Measurements from ENCODE around the gene CALD1. TPM values are rescaled to one million over a fixed set of nuclear protein-coding genes. Genes with fewer than 3 reads are reported as not detected.

The CALD1 gene
- total RNA-seq, 1 experiment from 2014 or later, result 22.1 TPM

DNA sequence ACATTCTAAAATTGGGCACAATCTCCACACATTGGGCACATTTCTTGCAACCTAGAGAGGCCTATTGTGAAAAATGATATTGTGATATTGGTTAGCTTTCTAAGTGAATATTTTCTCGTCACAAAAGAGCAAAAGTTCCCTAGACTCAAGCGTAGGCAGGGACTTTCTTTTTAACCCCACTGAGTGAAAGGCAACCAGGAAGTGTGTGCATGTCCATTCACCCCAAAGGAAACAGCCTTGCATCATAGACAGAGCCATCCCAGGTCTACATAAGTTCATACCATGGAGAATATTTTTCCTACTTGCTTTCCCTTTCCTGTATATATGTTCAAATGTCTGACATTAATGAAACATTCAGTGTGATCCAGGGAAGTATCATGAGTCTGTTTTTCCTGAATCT is 122.6 kb downstream of the CALD1 start:
- H3K9ac ChIP-seq (ENCODE audit: low read length), result no peak overlapping the region
- H3K9me3 ChIP-seq (ENCODE audit: low read length), result no peaks in the 10 kb centered on the region
- H3K4me1 ChIP-seq (ENCODE audit: insufficient read depth, low read length), result peaks cover 14% of the 10 kb centered on the region
- H3K4me2 ChIP-seq (ENCODE audit: low read length), result no peak overlapping the region
- H2AFZ ChIP-seq (ENCODE audit: low read length), result no peak overlapping the region
- no peaks in the 10 kb centered on the region for H3F3A ChIP-seq (ENCODE audit: low read length, unreplicated experiment)
- no peak for ATAC-seq
- TF ChIP-seq EZH2phosphoT487 (IDR thresholded peaks at IDR 0.05; ENCODE audit: borderline replicate concordance, low read length) (no peak), EZH2 (IDR thresholded peaks at IDR 0.05; ENCODE audit: low read length, unreplicated experiment) (no peak)
- TF ChIP-seq, protein P1, sequence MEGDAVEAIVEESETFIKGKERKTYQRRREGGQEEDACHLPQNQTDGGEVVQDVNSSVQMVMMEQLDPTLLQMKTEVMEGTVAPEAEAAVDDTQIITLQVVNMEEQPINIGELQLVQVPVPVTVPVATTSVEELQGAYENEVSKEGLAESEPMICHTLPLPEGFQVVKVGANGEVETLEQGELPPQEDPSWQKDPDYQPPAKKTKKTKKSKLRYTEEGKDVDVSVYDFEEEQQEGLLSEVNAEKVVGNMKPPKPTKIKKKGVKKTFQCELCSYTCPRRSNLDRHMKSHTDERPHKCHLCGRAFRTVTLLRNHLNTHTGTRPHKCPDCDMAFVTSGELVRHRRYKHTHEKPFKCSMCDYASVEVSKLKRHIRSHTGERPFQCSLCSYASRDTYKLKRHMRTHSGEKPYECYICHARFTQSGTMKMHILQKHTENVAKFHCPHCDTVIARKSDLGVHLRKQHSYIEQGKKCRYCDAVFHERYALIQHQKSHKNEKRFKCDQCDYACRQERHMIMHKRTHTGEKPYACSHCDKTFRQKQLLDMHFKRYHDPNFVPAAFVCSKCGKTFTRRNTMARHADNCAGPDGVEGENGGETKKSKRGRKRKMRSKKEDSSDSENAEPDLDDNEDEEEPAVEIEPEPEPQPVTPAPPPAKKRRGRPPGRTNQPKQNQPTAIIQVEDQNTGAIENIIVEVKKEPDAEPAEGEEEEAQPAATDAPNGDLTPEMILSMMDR (conservative IDR thresholded peaks at IDR 0.05; ENCODE audit: low read depth, low read length), result no peak
- H3K79me2 ChIP-seq (ENCODE audit: low read length), result peaks cover 15% of the 10 kb centered on the region
- intact Hi-C loops (cut with micrococcal nuclease), result no loop called here
- BruUV-seq (replicated peaks), result no TSS peak
- H3K4me3 ChIP-seq (ENCODE audit: low read length), result no peak overlapping the region
- H3K36me3 ChIP-seq (ENCODE audit: low read depth, low read length), result peaks cover 2% of the 10 kb centered on the region; the same call in 1 of the 2 replicates
- no peak overlapping the region for H3K27ac ChIP-seq (ENCODE audit: low read length)
- DNase-seq, result no peak
- H3K27me3 ChIP-seq (ENCODE audit: low read length), result no peaks in the 10 kb centered on the region
- POLR2A ChIA-PET (ENCODE audit: unreplicated experiment), result no interaction called here
- peaks cover 5% of the 10 kb centered on the region; the same call in 1 of the 2 replicates for H4K20me1 ChIP-seq (ENCODE audit: low read length)
- H3K9me2 ChIP-seq (replicated peaks; ENCODE audit: low read length), result no peaks in the 10 kb centered on the region
- CTCF ChIA-PET, result no interaction called here

DNA sequence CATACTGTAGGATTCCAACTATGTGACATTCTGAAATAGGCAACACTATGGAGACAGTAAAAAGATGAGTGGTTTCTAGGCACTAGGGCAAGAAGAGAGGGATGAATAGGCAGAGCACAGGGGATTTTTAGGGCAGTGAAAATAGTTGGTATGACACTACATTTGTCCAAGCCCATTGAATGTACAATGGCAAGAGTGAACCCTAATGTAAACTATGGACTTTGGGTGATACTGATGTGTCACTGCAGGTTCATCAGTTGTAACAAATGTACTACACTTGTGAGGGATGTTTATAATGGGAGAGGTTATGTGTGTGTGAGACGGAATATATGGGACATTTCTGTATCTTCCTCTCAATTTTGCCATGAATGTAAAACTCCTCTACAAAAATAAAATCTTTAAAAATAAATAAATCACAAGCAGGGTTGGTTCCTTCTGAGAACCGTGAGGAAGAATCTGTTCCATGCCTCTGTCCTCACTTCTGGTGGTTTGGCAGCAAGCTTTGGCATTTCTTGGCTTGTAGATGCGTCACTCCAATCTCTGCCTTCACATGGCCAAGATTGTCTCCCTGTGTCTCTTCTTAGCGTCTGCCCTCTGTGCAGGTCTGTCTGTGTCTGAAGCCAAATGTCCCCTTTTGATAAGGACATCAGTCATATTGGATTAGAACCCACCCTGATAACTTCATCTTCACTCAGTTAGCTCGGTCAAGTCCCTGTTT is 123.8 kb downstream of the CALD1 start:
- POLR2A ChIA-PET (ENCODE audit: unreplicated experiment), result no interaction called here
- peaks cover 15% of the 10 kb centered on the region for H3K79me2 ChIP-seq (ENCODE audit: low read length)
- H4K20me1 ChIP-seq (ENCODE audit: low read length), result peaks cover 5% of the 10 kb centered on the region; the same call in 1 of the 2 replicates
- peaks cover 14% of the 10 kb centered on the region for H3K4me1 ChIP-seq (ENCODE audit: insufficient read depth, low read length)
- 0 out of 2 replicates have a peak, but pooled peaks cover 2% of the 10 kb centered on the region for H3K36me3 ChIP-seq (ENCODE audit: low read depth, low read length)
- DNase-seq, result no peak
- no peaks in the 10 kb centered on the region for H3F3A ChIP-seq (ENCODE audit: low read length, unreplicated experiment)
- ATAC-seq, result no peak
- H3K9ac ChIP-seq (ENCODE audit: low read length), result no peak overlapping the region
- H3K4me3 ChIP-seq (ENCODE audit: low read length), result no peak overlapping the region
- H3K27me3 ChIP-seq (ENCODE audit: low read length), result no peaks in the 10 kb centered on the region
- intact Hi-C loops (cut with micrococcal nuclease), result no loop called here
- no peaks in the 10 kb centered on the region for H3K9me2 ChIP-seq (replicated peaks; ENCODE audit: low read length)
- H3K4me2 ChIP-seq (ENCODE audit: low read length), result no peak overlapping the region
- CTCF ChIA-PET, result no interaction called here
- H3K9me3 ChIP-seq (ENCODE audit: low read length), result no peaks in the 10 kb centered on the region
- no TSS peak for BruUV-seq (replicated peaks)
- no peak overlapping the region for H2AFZ ChIP-seq (ENCODE audit: low read length)
- H3K27ac ChIP-seq (ENCODE audit: low read length), result no peak overlapping the region
- TF ChIP-seq EZH2phosphoT487 (IDR thresholded peaks at IDR 0.05; ENCODE audit: borderline replicate concordance, low read length) (no peak), EZH2 (IDR thresholded peaks at IDR 0.05; ENCODE audit: low read length, unreplicated experiment) (no peak)
- TF ChIP-seq, protein P1 (conservative IDR thresholded peaks at IDR 0.05; ENCODE audit: low read depth, low read length), result no peak

DNA sequence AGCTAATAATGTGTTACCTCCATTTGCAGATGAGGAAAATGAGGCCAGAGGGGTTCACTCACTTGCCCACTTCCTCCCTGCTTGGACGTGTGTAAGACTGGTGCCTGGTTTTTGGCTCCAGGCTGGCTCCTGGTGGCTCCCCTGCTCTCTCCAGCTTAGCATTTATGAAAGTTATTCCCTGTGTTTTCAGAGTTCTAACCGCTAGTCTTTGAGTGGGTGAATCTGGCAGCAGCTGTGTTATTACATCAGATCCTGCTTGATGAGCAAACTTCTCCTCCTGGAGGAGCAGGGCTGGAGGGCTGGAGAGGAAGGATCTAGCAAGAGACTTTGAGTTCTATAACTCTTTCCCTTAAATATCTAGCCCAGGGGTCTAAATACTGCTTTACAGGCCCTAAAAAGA is 125.9 kb downstream of the CALD1 start:
- no TSS peak for BruUV-seq (replicated peaks)
- no peak overlapping the region for H3K4me2 ChIP-seq (ENCODE audit: low read length)
- CTCF ChIA-PET, result no interaction called here

More for the DNA sequence above, 125.9 kb downstream of the CALD1 start:
- Histone ChIP-seq H3K79me2 (ENCODE audit: low read length) (peaks cover 11% of the 10 kb centered on the region), H3K27me3 (ENCODE audit: low read length) (no peaks in the 10 kb centered on the region), H3K4me1 (ENCODE audit: insufficient read depth, low read length) (peaks cover 4% of the 10 kb centered on the region), H3K9ac (ENCODE audit: low read length) (no peak overlapping the region), H3K4me3 (ENCODE audit: low read length) (no peak overlapping the region), H3K36me3 (ENCODE audit: low read depth, low read length) (0 out of 2 replicates have a peak, but pooled peaks cover 2% of the 10 kb centered on the region), H3K27ac (ENCODE audit: low read length) (no peak overlapping the region), H4K20me1 (ENCODE audit: low read length) (0 out of 2 replicates have a peak, but pooled peaks cover under 1% of the 10 kb centered on the region), H3K9me3 (ENCODE audit: low read length) (no peaks in the 10 kb centered on the region), H2AFZ (ENCODE audit: low read length) (no peak overlapping the region), H3K9me2 (replicated peaks; ENCODE audit: low read length) (no peaks in the 10 kb centered on the region), H3F3A (ENCODE audit: low read length, unreplicated experiment) (no peaks in the 10 kb centered on the region)
- intact Hi-C loops (cut with micrococcal nuclease), result no loop called here
- ATAC-seq (no peak), DNase-seq (no peak)
- POLR2A ChIA-PET (ENCODE audit: unreplicated experiment), result no interaction called here
- TF ChIP-seq EZH2 (IDR thresholded peaks at IDR 0.05; ENCODE audit: low read length, unreplicated experiment) (no peak), EZH2phosphoT487 (IDR thresholded peaks at IDR 0.05; ENCODE audit: borderline replicate concordance, low read length) (no peak)
- TF ChIP-seq, protein P1 (conservative IDR thresholded peaks at IDR 0.05; ENCODE audit: low read depth, low read length), result no peak

Measured in PC-3 (cell line).